Measurements from ENCODE around the gene SNX8.

The SNX8 gene

DNA sequence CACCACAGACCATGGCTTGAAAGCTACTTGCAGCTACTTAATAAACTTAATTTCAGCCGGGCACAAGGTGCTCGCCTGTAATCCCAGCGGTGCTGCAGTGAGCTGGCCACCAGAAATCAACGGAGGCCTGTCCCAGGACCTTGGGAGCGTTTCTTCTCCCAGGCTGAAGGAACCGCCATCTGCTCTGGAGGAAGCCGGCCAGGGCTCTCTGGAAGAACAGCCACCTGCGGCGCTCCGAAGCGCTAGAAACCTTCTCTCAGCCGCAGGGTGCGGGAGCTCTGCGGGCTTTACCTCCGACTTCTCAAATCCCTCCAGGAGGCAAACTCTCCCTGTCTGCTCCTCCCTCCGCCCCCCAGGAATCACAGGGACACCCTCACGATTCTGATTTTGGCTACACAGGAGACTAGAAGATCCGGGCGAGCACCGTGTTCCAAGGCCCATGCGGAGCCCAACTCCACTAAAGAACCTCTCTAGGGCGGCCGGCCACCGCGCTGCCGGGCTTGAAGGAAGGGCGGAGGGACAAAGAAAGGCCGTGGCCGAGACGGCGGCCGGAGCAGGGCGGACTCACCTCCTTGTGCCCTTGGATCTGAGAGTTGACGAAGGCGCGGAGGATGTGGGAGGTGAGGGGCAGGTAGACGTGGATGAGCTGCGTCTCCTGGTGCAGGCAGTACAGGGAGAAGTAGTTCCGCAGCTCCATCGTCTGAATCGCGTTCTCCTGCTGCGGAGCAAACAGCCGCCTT lies 57.8 kb downstream of the SNX8 start:
- no peaks in the 10 kb centered on the region for H3K4me1 ChIP-seq (ENCODE audit: control insufficient read depth, insufficient read depth, low read length)
- 95 to 96% methylated on average over 44 of the region's 44 CpGs for WGBS, 2 experiments
- H3K36me3 ChIP-seq (ENCODE audit: control insufficient read depth, insufficient read depth, low read length) = peaks cover 4% of the 10 kb centered on the region
- H3K27ac ChIP-seq (ENCODE audit: insufficient read depth, low read depth, low read length, poor library complexity, severe bottlenecking) = no peak overlapping the region
- no peaks in the 10 kb centered on the region for H3K27me3 ChIP-seq (ENCODE audit: control insufficient read depth, insufficient read depth, low read length, poor library complexity, severe bottlenecking)
- H3K4me3 ChIP-seq (ENCODE audit: insufficient read depth, low read depth, low read length) = no peak overlapping the region
- no peaks in the 10 kb centered on the region for H3K9me3 ChIP-seq (ENCODE audit: control insufficient read depth, low read length)

DNA sequence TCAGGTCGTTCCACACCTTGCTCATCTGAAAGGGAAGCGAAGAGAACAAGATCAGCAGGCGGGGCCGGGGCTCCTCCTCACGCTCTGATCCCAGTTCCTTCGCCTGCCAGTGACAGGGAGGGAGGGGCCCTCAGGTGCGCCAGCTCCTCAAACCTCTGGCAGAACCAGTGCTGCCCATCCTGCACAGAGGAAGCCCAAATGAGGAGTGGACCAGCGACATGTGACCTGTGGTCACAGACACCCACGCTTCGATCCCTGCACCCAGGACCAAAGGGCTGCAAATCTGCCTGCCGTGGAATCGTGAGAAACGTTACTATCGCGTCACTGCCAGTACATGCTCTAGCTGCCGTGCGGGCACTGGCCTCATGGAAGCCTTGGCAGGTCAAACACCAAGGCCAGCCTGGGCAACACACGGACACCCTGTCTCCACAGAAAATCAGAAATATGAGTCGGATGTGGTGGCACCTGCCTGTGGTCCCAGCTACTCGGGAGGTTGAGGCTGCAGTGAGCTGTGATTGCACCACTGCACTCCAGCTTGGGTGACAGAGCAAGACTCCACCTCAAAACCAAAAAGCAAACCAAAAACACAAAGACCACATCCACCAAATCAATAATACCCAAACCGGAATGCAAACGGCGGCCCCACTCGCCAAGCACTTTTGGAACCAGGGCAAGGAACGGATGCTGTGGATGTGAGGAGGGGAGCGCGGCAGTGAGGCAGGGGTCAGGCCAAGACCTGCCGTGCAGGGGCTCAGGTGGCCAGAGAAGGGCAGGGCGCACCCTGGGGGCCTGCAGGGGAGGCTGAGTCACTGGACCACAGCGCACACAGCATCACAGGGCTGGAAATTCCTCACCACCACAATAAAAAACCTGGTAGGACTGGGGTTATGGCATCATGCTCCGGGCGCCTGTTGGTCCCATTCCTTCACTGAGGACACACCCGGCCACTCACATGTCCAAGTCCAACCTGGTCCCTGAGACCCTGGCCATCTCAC lies 58.8 kb downstream of the SNX8 start:
- Histone ChIP-seq H3K36me3 (ENCODE audit: control insufficient read depth, insufficient read depth, low read length) (peaks cover 7% of the 10 kb centered on the region), H3K27me3 (ENCODE audit: control insufficient read depth, insufficient read depth, low read length, poor library complexity, severe bottlenecking) (no peaks in the 10 kb centered on the region), H3K9me3 (ENCODE audit: control insufficient read depth, low read length) (no peaks in the 10 kb centered on the region), H3K4me1 (ENCODE audit: control insufficient read depth, insufficient read depth, low read length) (no peaks in the 10 kb centered on the region), H3K27ac (ENCODE audit: insufficient read depth, low read depth, low read length, poor library complexity, severe bottlenecking) (no peak overlapping the region), H3K4me3 (ENCODE audit: insufficient read depth, low read depth, low read length) (no peak overlapping the region)
- WGBS, 2 experiments = 94 to 95% methylated on average over 33 of the region's 33 CpGs

DNA sequence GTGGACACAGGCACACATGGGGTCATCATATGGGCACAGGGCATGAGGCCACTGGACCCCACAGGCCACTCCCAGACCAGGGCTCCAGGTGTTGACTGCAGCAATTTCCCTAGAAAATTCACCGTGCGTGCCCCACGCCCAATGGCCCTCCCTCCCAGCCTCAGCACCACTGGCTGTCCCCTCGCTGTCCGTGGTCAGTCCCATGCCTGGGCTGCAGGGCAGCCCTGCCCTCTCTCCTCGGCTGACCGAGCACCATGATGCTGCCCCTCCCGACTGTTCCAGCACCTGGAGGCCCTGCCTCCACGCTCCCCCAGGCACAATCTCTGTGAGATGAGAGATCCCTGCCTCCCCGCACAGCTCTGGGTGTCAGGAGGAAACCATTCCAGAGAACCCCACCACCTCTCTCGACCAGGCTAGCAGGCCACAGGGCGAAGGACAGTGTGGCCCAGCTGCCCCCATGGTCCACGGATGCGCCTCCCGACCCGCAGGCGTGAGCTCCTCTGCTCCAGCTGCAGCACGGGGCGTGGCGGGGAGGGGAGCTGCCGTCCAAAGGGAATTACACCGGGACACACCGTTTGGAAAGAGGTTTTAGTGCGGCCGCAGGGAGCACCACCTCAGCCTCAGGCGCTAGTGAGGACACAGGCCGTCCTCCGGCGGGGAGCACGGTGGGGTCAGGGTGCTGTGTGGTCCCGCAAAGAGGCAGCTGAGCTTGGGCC lies 59.7 kb downstream of the SNX8 start:
- H3K4me3 ChIP-seq (ENCODE audit: insufficient read depth, low read depth, low read length) = no peak overlapping the region
- 95 to 96% methylated on average over 31 of the region's 31 CpGs for WGBS, 2 experiments
- H3K27ac ChIP-seq (ENCODE audit: insufficient read depth, low read depth, low read length, poor library complexity, severe bottlenecking) = no peak overlapping the region
- no peaks in the 10 kb centered on the region for H3K4me1 ChIP-seq (ENCODE audit: control insufficient read depth, insufficient read depth, low read length)
- H3K36me3 ChIP-seq (ENCODE audit: control insufficient read depth, insufficient read depth, low read length) = peaks cover 7% of the 10 kb centered on the region
- no peaks in the 10 kb centered on the region for H3K9me3 ChIP-seq (ENCODE audit: control insufficient read depth, low read length)
- no peaks in the 10 kb centered on the region for H3K27me3 ChIP-seq (ENCODE audit: control insufficient read depth, insufficient read depth, low read length, poor library complexity, severe bottlenecking)

DNA sequence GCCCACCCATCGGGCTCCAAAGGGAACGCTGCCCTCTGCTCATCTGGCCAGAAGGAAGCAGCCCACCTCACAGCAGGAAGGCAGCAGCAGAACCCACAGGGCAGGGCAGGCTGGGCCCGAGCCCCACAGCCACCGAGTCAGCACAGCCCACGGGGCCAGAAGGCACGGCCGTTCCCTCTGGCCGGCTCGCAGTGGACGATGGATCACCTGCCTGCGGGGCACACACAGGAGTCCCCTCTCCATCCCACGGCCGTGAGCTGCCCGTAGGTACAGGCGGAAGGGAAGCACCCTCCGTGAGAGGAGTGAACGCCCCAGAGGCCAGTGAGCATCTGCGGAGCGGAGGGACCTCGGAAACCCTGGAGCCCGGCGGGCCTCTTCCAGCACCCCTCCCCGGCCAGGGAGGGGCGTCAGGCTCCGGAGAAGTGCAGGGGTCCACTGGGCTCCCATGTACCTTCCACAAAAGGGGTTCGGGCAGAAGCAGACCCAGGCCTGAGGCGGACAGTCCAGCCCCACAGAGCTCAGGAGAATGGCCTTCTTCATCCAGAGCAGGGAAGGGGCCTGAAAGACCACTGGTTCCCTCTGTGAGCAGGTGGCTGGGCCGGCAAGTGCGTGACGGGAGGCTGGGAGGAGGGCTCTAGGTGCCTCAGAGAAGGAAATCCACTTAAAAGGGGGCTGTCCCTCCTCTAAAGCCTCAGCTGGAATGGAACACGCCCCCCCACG lies 60.6 kb downstream of the SNX8 start:
- Histone ChIP-seq H3K27me3 (ENCODE audit: control insufficient read depth, insufficient read depth, low read length, poor library complexity, severe bottlenecking) (no peaks in the 10 kb centered on the region), H3K4me3 (ENCODE audit: insufficient read depth, low read depth, low read length) (no peak overlapping the region), H3K9me3 (ENCODE audit: control insufficient read depth, low read length) (no peaks in the 10 kb centered on the region), H3K27ac (ENCODE audit: insufficient read depth, low read depth, low read length, poor library complexity, severe bottlenecking) (no peak overlapping the region), H3K36me3 (ENCODE audit: control insufficient read depth, insufficient read depth, low read length) (peaks cover 7% of the 10 kb centered on the region), H3K4me1 (ENCODE audit: control insufficient read depth, insufficient read depth, low read length) (no peaks in the 10 kb centered on the region)
- WGBS, 2 experiments = 94% methylated on average over 32 of the region's 32 CpGs

DNA sequence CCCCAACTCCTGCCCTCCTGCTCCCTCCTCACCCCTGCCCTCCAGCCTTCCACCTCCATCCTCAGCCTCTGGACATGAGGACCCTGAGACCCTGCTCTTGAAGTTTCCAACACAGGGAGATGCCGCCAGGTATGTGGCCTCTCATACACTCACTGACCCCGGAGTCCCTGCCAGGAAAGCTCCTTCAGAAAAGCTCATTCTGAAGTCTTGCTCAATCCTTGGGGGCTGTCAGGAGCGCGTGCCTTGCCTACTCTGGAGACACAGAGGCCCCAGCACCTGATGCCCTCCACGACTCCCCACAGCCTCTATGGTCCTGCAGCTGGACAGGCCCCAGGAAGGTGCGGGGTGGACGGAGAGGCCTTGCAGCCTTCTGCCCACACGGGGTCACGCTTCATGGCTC lies 61.2 kb downstream of the SNX8 start:
- Histone ChIP-seq H3K4me1 (ENCODE audit: control insufficient read depth, insufficient read depth, low read length) (no peaks in the 10 kb centered on the region), H3K27me3 (ENCODE audit: control insufficient read depth, insufficient read depth, low read length, poor library complexity, severe bottlenecking) (no peaks in the 10 kb centered on the region), H3K9me3 (ENCODE audit: control insufficient read depth, low read length) (no peaks in the 10 kb centered on the region), H3K4me3 (ENCODE audit: insufficient read depth, low read depth, low read length) (no peak overlapping the region), H3K36me3 (ENCODE audit: control insufficient read depth, insufficient read depth, low read length) (peaks cover 7% of the 10 kb centered on the region), H3K27ac (ENCODE audit: insufficient read depth, low read depth, low read length, poor library complexity, severe bottlenecking) (no peak overlapping the region)
- WGBS, 2 experiments = 96 to 97% methylated on average over 9 of the region's 9 CpGs

DNA sequence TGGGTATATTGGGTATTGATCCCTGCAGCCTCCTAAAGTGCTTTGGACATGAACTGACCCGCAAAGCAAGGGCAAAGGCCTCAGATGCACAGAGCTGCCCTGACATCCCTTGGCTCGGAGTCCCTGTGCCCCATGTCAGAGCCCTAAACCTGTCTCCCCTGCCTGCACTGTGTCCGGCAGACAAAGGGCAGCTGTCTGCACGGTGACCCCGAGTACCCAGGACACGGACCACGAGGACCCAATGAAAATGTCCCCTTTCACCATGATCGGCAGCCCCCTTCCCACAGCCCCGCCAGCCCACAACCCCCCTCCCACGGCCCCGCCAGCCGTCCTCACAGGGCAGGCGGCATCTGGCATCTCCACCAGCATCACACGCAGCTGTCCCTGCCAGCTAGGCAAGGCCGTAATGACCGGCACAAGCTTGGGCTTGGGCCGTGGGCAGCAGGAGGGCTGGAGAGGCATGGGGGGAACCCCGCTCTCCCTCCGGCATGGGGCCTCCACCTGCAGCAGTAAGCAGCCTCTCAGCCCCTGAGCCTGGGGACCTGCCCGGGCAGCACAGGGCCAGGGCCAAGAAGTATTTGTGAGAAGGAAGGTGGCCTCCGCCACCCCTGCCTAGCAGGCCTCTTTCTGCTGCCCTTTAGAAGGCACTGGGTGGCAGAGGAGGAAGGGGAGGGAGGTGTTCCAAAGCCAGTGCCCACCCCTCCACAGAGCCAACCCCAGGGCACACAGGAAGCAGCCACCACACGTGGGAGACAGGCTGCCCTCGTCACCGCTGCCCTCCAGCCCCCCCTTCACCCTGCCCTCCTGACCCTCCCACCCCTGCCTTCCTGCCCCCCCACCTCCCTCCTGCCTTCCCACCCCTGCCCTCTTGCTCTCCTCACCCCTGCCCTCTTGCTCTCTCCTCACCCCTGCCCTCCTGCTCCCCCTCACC lies 62.1 kb downstream of the SNX8 start:
- Histone ChIP-seq H3K4me1 (ENCODE audit: control insufficient read depth, insufficient read depth, low read length) (no peaks in the 10 kb centered on the region), H3K9me3 (ENCODE audit: control insufficient read depth, low read length) (no peaks in the 10 kb centered on the region), H3K27me3 (ENCODE audit: control insufficient read depth, insufficient read depth, low read length, poor library complexity, severe bottlenecking) (no peaks in the 10 kb centered on the region), H3K4me3 (ENCODE audit: insufficient read depth, low read depth, low read length) (no peak overlapping the region), H3K36me3 (ENCODE audit: control insufficient read depth, insufficient read depth, low read length) (peaks cover 7% of the 10 kb centered on the region), H3K27ac (ENCODE audit: insufficient read depth, low read depth, low read length, poor library complexity, severe bottlenecking) (no peak overlapping the region)
- WGBS, 2 experiments = 91% methylated on average over 22 to 24 of the region's 24 CpGs

DNA sequence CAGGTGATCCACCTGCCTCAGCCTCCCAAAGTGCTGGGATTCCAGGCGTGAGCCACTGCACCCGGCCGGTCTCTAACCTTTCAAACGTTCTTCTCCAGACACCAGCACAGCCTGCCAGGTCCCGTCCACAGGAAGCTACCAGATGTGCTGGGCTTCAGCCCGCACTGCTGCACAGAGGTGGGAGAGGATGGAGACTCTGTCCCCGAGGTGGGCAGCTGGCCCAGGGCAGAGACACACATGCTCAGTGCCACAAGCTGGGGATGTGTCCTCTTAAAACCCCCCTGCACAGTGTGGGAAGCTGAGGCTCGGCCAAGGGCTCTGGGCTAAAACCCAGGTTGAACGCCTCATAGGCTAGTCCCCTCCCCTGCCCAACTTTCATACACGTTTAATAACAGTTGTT lies 62.9 kb downstream of the SNX8 start:
- Histone ChIP-seq H3K4me3 (ENCODE audit: insufficient read depth, low read depth, low read length) (no peak overlapping the region), H3K27ac (ENCODE audit: insufficient read depth, low read depth, low read length, poor library complexity, severe bottlenecking) (no peak overlapping the region), H3K4me1 (ENCODE audit: control insufficient read depth, insufficient read depth, low read length) (no peaks in the 10 kb centered on the region), H3K27me3 (ENCODE audit: control insufficient read depth, insufficient read depth, low read length, poor library complexity, severe bottlenecking) (no peaks in the 10 kb centered on the region), H3K9me3 (ENCODE audit: control insufficient read depth, low read length) (no peaks in the 10 kb centered on the region), H3K36me3 (ENCODE audit: control insufficient read depth, insufficient read depth, low read length) (peaks cover 7% of the 10 kb centered on the region)
- WGBS, 2 experiments = 87 to 91% methylated on average over 10 of the region's 10 CpGs

DNA sequence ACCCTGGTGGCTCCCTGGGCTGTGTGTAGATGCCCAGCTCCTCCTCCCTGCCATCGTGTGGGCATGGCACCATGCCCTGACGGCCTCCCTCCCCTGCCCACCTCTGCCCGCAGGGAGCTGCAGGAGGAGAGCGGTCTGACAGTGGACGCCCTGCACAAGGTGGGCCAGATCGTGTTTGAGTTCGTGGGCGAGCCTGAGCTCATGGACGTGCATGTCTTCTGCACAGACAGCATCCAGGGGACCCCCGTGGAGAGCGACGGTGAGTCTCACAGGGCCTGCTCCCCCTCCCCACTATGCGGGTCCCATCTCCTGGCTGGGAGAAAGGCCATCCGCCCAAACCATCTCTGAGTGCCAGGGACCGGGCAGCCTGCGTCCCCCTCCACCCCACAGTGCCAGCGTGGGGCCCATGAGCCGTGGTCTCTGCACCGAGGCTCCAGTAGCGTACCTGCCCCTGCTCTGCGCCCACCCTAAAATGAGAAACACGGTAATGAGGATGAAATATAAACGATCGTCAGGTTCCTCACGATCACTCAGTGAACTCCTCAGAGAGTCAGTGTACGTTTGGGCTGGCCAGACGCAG lies 64.4 kb downstream of the SNX8 start:
- Histone ChIP-seq H3K27me3 (ENCODE audit: control insufficient read depth, insufficient read depth, low read length, poor library complexity, severe bottlenecking) (no peaks in the 10 kb centered on the region), H3K4me1 (ENCODE audit: control insufficient read depth, insufficient read depth, low read length) (no peaks in the 10 kb centered on the region), H3K4me3 (ENCODE audit: insufficient read depth, low read depth, low read length) (no peak overlapping the region), H3K27ac (ENCODE audit: insufficient read depth, low read depth, low read length, poor library complexity, severe bottlenecking) (no peak overlapping the region), H3K9me3 (ENCODE audit: control insufficient read depth, low read length) (no peaks in the 10 kb centered on the region), H3K36me3 (ENCODE audit: control insufficient read depth, insufficient read depth, low read length) (peaks cover 6% of the 10 kb centered on the region)
- WGBS, 2 experiments = 89 to 91% methylated on average over 27 of the region's 27 CpGs
